ENCODE results near the gene LAIR1. TPM values are rescaled to one million over a fixed set of nuclear protein-coding genes. Genes with fewer than 3 reads are reported as not detected.

The LAIR1 gene
- total and polyA plus RNA-seq, 2 experiments from 2014 or later, result 0.10 to 1.3 TPM

DNA sequence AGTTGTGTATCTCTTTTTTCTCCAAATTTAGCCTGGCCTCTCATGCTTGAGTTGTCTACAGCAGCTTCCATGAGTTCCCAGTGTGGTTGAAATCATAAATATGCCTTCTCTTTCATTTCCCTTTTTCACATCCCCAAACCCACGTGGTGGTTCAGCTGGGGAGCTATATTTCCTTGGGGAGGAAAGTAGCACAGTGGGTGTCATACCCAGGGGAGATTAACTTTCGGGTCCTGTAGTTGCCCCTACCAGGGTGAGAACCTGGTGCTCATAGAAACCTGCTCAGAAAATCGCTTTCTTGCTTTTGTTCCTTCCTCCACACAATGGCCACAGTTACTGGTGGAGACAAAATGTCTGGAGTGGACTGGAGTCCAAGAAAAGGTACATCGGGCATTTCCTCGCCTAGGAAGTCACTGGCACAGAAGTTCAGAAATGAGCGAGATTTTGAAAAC is 18.8 kb downstream of the LAIR1 start (continued):
- TF ChIP-seq, protein P1, sequence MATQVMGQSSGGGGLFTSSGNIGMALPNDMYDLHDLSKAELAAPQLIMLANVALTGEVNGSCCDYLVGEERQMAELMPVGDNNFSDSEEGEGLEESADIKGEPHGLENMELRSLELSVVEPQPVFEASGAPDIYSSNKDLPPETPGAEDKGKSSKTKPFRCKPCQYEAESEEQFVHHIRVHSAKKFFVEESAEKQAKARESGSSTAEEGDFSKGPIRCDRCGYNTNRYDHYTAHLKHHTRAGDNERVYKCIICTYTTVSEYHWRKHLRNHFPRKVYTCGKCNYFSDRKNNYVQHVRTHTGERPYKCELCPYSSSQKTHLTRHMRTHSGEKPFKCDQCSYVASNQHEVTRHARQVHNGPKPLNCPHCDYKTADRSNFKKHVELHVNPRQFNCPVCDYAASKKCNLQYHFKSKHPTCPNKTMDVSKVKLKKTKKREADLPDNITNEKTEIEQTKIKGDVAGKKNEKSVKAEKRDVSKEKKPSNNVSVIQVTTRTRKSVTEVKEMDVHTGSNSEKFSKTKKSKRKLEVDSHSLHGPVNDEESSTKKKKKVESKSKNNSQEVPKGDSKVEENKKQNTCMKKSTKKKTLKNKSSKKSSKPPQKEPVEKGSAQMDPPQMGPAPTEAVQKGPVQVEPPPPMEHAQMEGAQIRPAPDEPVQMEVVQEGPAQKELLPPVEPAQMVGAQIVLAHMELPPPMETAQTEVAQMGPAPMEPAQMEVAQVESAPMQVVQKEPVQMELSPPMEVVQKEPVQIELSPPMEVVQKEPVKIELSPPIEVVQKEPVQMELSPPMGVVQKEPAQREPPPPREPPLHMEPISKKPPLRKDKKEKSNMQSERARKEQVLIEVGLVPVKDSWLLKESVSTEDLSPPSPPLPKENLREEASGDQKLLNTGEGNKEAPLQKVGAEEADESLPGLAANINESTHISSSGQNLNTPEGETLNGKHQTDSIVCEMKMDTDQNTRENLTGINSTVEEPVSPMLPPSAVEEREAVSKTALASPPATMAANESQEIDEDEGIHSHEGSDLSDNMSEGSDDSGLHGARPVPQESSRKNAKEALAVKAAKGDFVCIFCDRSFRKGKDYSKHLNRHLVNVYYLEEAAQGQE (IDR thresholded peaks at IDR 0.05; ENCODE audit: unreplicated experiment), result no peak
- TF ChIP-seq ZNF114 (CRISPR knock-in tag; IDR thresholded peaks at IDR 0.05), result no peak
- no peak for TF ChIP-seq NANOG (IDR thresholded peaks at IDR 0.05; ENCODE audit: borderline replicate concordance)
- TF ChIP-seq STAT1 (IDR thresholded peaks at IDR 0.05; ENCODE audit: unreplicated experiment), result no peak
- TF ChIP-seq JUNB (IDR thresholded peaks at IDR 0.05; ENCODE audit: unreplicated experiment), result no peak
- TF ChIP-seq POLR2AphosphoS5 (IDR thresholded peaks at IDR 0.05; ENCODE audit: low read depth), result no peak

DNA sequence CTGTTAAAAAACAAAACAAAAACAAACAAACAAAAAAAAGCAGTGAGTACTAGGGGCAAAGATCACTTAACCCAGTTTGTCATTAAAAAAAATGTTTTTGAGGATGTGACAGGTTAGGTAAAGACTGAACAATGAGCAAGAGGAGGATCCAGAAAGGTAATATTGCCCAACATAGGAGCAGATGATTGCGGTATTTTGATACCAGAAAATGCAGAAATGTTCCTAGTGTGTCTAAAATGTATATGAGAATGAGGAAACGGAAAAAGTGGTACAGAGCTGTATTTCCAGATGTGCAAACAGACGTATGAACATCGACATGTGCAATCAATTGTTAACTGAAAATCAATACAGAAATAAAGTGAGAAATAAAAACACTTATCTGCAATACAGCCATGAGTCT is 20.9 kb downstream of the LAIR1 start:
- DNase-seq (ENCODE audit: low spot score), result no peak
- Histone ChIP-seq H3K79me2 (replicated peaks; ENCODE audit: insufficient read depth) (no peaks in the 10 kb centered on the region), H3K27ac (ENCODE audit: low read depth) (no peak overlapping the region), H4K20me1 (replicated peaks; ENCODE audit: insufficient read depth) (no peaks in the 10 kb centered on the region), H3K4me1 (ENCODE audit: insufficient read depth) (no peaks in the 10 kb centered on the region), H3K36me3 (ENCODE audit: insufficient read depth) (no peaks in the 10 kb centered on the region), H3F3A (replicated peaks; ENCODE audit: low read depth) (no peaks in the 10 kb centered on the region), H3K9me2 (ENCODE audit: insufficient read depth) (no peaks in the 10 kb centered on the region), H3K4me3 (no peak overlapping the region), H3K27me3 (ENCODE audit: insufficient read depth) (no peaks in the 10 kb centered on the region), H3K4me2 (no peak overlapping the region), H2AFZ (no peak overlapping the region)
- peaks cover 10% of the 10 kb centered on the region for H3K27me3 Mint-ChIP-seq (ENCODE audit: insufficient read depth, low read depth, poor library complexity)
- H3K36me3 Mint-ChIP-seq (ENCODE audit: low read depth), result peaks cover 3% of the 10 kb centered on the region; the same call in 1 of the 3 replicates
- H3K27ac Mint-ChIP-seq, result no peak overlapping the region
- peaks cover 3% of the 10 kb centered on the region for H3K9me3 Mint-ChIP-seq
- H3K4me1 Mint-ChIP-seq, result no peaks in the 10 kb centered on the region
- no peak overlapping the region for H3K4me3 Mint-ChIP-seq
- no peak for ATAC-seq
- TF ChIP-seq ZNF114 (CRISPR knock-in tag; IDR thresholded peaks at IDR 0.05) (no peak), CREB1 (CRISPR knock-in tag; IDR thresholded peaks at IDR 0.05; ENCODE audit: low read depth) (no peak), JUNB (IDR thresholded peaks at IDR 0.05; ENCODE audit: unreplicated experiment) (no peak), STAT1 (IDR thresholded peaks at IDR 0.05; ENCODE audit: unreplicated experiment) (no peak), POLR2AphosphoS5 (IDR thresholded peaks at IDR 0.05; ENCODE audit: low read depth) (no peak), ZNF331 (CRISPR knock-in tag; IDR thresholded peaks at IDR 0.05; ENCODE audit: low read depth) (no peak), NANOG (IDR thresholded peaks at IDR 0.05; ENCODE audit: borderline replicate concordance) (no peak), EZH2phosphoT487 (IDR thresholded peaks at IDR 0.05; ENCODE audit: unreplicated experiment) (no peak)
- TF ChIP-seq, protein P2, sequence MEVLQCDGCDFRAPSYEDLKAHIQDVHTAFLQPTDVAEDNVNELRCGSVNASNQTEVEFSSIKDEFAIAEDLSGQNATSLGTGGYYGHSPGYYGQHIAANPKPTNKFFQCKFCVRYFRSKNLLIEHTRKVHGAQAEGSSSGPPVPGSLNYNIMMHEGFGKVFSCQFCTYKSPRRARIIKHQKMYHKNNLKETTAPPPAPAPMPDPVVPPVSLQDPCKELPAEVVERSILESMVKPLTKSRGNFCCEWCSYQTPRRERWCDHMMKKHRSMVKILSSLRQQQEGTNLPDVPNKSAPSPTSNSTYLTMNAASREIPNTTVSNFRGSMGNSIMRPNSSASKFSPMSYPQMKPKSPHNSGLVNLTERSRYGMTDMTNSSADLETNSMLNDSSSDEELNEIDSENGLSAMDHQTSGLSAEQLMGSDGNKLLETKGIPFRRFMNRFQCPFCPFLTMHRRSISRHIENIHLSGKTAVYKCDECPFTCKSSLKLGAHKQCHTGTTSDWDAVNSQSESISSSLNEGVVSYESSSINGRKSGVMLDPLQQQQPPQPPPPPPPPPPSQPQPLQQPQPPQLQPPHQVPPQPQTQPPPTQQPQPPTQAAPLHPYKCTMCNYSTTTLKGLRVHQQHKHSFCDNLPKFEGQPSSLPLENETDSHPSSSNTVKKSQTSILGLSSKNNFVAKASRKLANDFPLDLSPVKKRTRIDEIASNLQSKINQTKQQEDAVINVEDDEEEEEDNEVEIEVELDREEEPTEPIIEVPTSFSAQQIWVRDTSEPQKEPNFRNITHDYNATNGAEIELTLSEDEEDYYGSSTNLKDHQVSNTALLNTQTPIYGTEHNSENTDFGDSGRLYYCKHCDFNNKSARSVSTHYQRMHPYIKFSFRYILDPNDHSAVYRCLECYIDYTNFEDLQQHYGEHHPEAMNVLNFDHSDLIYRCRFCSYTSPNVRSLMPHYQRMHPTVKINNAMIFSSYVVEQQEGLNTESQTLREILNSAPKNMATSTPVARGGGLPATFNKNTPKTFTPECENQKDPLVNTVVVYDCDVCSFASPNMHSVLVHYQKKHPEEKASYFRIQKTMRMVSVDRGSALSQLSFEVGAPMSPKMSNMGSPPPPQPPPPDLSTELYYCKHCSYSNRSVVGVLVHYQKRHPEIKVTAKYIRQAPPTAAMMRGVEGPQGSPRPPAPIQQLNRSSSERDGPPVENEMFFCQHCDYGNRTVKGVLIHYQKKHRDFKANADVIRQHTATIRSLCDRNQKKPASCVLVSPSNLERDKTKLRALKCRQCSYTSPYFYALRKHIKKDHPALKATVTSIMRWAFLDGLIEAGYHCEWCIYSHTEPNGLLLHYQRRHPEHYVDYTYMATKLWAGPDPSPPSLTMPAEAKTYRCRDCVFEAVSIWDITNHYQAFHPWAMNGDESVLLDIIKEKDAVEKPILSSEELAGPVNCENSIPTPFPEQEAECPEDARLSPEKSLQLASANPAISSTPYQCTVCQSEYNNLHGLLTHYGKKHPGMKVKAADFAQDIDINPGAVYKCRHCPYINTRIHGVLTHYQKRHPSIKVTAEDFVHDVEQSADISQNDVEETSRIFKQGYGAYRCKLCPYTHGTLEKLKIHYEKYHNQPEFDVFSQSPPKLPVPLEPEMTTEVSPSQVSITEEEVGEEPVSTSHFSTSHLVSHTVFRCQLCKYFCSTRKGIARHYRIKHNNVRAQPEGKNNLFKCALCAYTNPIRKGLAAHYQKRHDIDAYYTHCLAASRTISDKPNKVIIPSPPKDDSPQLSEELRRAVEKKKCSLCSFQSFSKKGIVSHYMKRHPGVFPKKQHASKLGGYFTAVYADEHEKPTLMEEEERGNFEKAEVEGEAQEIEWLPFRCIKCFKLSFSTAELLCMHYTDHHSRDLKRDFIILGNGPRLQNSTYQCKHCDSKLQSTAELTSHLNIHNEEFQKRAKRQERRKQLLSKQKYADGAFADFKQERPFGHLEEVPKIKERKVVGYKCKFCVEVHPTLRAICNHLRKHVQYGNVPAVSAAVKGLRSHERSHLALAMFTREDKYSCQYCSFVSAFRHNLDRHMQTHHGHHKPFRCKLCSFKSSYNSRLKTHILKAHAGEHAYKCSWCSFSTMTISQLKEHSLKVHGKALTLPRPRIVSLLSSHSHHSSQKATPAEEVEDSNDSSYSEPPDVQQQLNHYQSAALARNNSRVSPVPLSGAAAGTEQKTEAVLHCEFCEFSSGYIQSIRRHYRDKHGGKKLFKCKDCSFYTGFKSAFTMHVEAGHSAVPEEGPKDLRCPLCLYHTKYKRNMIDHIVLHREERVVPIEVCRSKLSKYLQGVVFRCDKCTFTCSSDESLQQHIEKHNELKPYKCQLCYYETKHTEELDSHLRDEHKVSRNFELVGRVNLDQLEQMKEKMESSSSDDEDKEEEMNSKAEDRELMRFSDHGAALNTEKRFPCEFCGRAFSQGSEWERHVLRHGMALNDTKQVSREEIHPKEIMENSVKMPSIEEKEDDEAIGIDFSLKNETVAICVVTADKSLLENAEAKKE (CRISPR knock-in tag; IDR thresholded peaks at IDR 0.05), result no peak
- TF ChIP-seq, protein P3, sequence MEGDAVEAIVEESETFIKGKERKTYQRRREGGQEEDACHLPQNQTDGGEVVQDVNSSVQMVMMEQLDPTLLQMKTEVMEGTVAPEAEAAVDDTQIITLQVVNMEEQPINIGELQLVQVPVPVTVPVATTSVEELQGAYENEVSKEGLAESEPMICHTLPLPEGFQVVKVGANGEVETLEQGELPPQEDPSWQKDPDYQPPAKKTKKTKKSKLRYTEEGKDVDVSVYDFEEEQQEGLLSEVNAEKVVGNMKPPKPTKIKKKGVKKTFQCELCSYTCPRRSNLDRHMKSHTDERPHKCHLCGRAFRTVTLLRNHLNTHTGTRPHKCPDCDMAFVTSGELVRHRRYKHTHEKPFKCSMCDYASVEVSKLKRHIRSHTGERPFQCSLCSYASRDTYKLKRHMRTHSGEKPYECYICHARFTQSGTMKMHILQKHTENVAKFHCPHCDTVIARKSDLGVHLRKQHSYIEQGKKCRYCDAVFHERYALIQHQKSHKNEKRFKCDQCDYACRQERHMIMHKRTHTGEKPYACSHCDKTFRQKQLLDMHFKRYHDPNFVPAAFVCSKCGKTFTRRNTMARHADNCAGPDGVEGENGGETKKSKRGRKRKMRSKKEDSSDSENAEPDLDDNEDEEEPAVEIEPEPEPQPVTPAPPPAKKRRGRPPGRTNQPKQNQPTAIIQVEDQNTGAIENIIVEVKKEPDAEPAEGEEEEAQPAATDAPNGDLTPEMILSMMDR (conservative IDR thresholded peaks at IDR 0.05; ENCODE audit: low read depth in 2 of 2), result no peak

Measured in GM23338 (cell line).